GM13977 (cell line): Measurements from ENCODE around the gene BCAR1.

Experiments used
- DNase-seq: peaks from one replicate; pipeline ENCODE4 v3.0.0; 2012; ENCODE audit warnings: low spot score
- CTCF ChIP-seq: IDR thresholded peaks from 2 replicates; pipeline ENCODE4 v1.5.1; 2012; ENCODE audit warnings: mild to moderate bottlenecking, control low read depth; ENCODE audit not compliant: insufficient read depth; ENCODE audit errors: extremely low read depth, missing control alignments
- in situ Hi-C: fragments of 300-500 bp; cut with MboI; formaldehyde crosslinking; loops from one replicate; pipeline ENCODE4 v1.12.0; 2022; ENCODE audit warnings: low sequenced_read_pairs, low pct_unique_long_range_greater_than_20kb, mixed read lengths, inconsistent platforms; ENCODE audit not compliant: unreplicated experiment

BCAR1 gene

DNA sequence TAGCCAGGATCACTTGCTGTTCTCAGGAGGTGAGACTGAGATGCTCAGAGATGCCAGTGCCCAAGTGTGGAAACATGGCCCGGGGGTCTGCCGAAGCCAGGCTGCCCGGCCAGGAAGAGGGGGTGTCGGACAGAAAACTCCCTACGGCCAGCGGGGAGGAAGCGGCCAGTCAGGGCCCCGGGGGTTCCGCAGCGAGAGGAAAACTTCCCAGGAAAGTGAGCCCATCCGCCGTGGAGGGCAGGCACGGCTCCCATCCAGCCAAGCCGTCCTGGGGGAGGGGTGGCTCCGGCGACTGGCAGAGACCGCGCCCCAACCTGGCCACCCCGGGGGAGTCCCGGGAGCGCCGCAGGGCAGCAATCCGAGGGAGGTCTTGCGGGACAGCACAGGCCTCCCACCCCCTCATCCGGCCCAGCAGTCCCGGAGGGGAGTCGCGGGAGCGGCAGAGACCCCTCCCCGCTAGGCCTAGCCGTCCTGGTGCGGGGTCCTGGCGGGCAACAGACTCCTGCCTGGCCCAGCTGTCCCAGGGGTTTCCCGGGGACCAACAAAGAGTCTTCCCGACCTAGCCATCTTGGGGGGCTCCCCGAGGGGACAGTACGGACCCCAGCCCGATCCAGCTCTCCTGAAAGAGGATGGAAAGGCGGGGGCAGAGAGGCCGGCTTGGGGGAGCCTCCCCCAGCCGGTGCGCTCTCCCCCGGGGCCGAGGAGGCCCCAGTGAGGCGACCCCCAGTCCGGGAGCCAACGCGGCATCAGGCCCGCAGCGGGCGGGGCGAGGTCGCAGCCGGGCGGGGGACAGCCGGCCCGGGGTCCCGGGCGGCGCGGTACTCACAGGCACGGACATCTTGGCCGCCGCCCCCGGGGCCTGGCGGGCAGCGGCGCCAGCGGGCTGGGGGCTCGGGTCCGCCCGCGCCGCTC lies 13.8 kb upstream of the BCAR1 start:
- in situ Hi-C loops, result no loop called here
- no peak for DNase-seq
- no peak for TF ChIP-seq CTCF

DNA sequence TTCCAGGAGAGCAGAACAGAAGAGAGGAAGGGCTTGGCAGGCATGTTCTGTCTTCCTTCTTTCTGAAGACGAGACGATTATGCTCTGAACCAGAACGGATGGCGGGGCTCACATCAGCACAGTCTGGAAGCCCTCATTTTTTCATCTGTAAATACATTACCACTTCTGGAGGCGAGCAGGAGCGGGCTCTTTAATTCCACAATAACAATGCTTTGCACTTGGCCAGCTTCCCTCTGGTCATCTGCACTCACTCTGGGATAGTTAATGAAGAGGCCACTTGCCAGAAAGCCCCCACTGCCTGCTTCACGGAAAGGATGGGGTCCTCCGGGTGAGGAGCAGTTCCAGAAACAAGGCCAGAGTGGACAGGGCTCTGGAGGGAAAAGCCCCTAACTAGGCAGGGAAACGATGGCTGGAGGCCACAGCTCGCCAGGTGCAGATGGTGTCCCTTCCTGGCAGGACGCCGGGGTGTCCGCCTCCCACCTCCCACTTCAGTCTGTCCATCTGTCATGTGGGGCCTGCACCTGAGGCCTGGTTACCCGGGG lies 13.1 kb upstream of the BCAR1 start:
- no peak for DNase-seq
- TF ChIP-seq CTCF, result no peak
- in situ Hi-C loops, result no loop called here

GRCh38 chr16:75263963-75264445 lies 12.6 kb upstream of the BCAR1 start:
- no peak for DNase-seq
- in situ Hi-C loops, result no loop called here

GRCh38 chr16:75263291-75263962 lies 12.0 kb upstream of the BCAR1 start:
- in situ Hi-C loops, result no loop called here

More at GRCh38 chr16:75263963-75264445, 12.6 kb upstream of the BCAR1 start:
- TF ChIP-seq CTCF, result no peak

DNA sequence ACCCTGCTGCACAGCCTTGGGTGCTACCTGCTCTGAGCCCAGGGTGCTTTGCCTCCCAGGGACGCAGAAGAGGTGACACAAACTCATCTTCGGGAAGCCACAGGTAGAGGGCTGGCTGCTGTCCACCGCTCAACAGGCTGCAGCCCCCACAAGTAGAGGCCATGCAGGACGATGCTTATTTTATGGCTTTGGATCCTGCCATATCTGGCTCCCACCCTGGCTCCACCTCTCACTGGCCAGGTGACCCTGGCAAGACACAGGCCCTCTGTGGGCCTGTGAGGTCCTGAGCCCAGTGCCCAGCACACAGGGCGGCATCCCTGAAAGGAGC lies 11.3 kb upstream of the BCAR1 start:
- no peak for DNase-seq
- in situ Hi-C loops, result no loop called here
- no peak for TF ChIP-seq CTCF

More at GRCh38 chr16:75263291-75263962, 12.0 kb upstream of the BCAR1 start:
- DNase-seq, result no peak
- no peak for TF ChIP-seq CTCF

DNA sequence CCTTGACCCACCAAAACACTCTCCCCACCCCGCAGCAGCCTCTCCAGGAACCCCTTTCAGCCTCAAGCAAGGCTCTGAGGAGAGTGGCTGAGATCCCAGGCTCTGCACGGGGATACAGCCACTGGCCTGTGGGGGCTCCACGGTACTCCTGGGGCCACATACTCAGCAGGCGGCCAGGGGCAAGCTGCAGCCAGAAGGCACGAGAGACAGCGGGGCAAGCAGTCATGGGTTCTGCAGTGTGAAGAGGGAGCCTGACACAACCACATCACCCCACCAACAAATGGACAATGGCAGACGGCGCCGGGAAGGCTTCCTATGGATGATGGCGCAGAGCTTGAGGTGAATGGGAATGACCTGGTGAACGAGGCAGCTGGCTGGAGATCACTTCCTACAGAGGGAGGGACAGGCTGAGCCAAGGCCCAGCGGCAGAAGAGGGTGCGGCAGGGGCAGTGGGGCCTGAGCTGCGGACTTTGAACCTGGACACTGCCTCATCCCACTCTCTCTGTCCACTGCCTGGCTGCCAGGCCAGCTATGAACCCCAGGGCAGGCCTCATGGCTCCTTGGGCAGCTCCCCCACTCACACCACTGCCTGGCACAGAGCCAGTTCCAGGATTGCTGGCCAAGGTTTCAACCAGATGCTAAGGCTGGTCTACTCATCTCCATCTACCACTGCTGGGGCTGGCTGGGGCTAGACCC lies 10.8 kb upstream of the BCAR1 start:
- in situ Hi-C loops, result no loop called here
- no peak for TF ChIP-seq CTCF
- DNase-seq, result no peak
